RWPE1 (cell line): ENCODE data around the gene SAXO2.
A peak's percentile ranks its signal among the peaks of the same experiment; 100 is the strongest.
"Not testable (repeated sequence)": the region's sequence is repeated elsewhere in the genome, so short reads cannot be mapped to it uniquely, and the experiment has no call there.

Experiments used
- CTCF ChIA-PET: fragments of 350-600 bp; sonication (Branson Sonifier 250); formaldehyde crosslinking; extraction: SDS; loops from one replicate; lab custom pipeline; 2021; lab: Yijun Ruan, JAX
- POLR2A ChIA-PET: fragments of 400-600 bp; formaldehyde crosslinking; extraction: SDS; loops from one replicate; lab custom pipeline; 2020; ENCODE audit warnings: antibody characterized with exemption; ENCODE audit not compliant: low non-redundant PET; lab: Yijun Ruan, JAX
- DNase-seq: peaks from one replicate; pipeline ENCODE4 v3.0.0; 2012; ENCODE audit warnings: low spot score
- H3K27ac ChIP-seq: fragments of 450-650 bp; 2 replicates; pipeline ENCODE4 v1.5.1; 2017
- TF ChIP-seq, protein P1 (sequence below): fragments of 450-650 bp; conservative IDR thresholded peaks from 2 replicates; pipeline ENCODE4 v1.5.1; 2017; ENCODE audit warnings: low read depth, mild to moderate bottlenecking

SAXO2 gene

DNA sequence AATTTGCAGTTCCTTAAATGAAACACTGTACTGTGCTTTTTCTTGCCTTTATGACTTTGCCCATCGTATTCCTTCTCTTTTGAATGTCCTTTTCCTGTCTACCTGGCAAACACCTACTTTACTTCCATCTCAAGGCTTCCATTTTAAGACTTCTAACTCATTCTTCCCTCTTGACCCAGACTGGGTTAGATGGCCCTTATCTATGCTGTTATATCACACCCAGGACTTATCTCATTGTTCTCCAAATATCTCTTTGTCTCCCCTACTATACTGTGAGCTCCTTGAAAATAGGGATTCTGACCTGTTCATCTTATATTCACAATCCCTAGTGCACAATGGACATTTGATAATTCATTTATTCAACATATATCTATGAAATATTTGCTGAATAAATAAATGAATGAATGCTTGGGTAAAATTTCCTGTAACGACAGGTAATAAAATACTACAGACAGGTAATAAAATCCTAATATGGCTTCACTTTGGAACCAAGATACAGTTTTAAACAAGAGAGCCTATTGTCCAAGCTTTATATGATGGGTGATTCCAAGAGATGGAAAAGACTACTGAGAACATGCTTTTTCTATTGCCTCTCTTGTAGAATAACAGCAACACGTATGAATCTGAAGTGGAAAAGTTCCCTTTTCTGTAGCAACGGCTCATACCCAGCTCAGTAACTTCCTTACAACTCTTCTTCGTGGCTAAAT lies 22.8 kb upstream of the SAXO2 start:
- H3K27ac ChIP-seq = no peak overlapping the region
- CTCF ChIA-PET = no interaction called here
- DNase-seq = no peak
- POLR2A ChIA-PET = no interaction called here
- TF ChIP-seq, protein P1, sequence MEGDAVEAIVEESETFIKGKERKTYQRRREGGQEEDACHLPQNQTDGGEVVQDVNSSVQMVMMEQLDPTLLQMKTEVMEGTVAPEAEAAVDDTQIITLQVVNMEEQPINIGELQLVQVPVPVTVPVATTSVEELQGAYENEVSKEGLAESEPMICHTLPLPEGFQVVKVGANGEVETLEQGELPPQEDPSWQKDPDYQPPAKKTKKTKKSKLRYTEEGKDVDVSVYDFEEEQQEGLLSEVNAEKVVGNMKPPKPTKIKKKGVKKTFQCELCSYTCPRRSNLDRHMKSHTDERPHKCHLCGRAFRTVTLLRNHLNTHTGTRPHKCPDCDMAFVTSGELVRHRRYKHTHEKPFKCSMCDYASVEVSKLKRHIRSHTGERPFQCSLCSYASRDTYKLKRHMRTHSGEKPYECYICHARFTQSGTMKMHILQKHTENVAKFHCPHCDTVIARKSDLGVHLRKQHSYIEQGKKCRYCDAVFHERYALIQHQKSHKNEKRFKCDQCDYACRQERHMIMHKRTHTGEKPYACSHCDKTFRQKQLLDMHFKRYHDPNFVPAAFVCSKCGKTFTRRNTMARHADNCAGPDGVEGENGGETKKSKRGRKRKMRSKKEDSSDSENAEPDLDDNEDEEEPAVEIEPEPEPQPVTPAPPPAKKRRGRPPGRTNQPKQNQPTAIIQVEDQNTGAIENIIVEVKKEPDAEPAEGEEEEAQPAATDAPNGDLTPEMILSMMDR = no peak

DNA sequence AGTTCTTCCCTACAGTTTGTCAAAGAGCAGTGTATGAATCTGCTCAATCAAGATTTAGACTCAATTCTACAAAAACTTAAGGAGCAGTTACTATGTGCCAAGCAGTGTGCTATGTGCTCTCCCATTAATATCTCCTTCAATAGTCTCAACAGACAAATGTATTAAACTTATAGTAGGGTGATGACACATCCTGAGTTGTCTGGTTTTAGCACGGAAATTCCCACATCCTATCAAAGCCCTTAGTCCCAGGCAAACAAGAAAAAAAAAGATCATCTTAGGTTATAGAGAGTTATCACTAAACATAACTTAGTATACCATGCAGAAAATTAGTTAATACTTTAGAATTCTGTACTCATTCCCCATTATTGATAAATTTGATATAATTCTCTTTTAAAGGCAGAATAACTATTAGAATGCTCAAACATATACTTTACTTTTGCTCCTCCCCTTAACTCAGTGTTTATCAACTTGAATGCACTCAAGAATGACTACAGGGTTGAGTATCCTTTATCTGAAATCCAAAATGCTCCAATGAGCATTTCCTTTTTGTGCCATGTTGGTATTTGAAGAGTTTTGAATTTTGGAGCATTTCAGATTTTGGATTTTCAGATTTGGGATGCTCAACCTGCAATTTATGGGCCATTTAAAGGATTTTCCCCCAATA lies 20.6 kb upstream of the SAXO2 start:
- CTCF ChIA-PET, POLR2A ChIA-PET, H3K27ac ChIP-seq: not testable (repeated sequence)
- peak; percentile 12 for DNase-seq

DNA sequence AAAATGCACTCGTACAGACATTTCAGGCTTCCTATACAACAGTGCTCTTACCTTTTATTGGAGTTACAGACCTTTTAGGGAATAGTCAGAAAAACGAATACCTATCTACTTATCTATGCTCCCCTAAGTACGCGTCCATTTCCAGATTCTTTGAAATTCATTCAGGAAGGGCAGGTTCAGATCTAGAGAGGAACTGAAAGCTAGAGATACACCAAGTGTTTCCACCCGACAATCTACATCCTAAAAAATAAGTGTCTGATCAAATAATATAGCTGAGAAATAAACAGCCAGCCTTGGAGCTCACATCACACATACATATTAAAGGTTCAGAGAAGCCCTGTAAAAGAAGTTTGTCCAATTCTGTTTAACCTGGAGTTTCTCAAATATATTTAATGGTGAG lies 19.0 kb upstream of the SAXO2 start:
- DNase-seq, H3K27ac ChIP-seq, CTCF ChIA-PET, POLR2A ChIA-PET: not testable (repeated sequence)

DNA sequence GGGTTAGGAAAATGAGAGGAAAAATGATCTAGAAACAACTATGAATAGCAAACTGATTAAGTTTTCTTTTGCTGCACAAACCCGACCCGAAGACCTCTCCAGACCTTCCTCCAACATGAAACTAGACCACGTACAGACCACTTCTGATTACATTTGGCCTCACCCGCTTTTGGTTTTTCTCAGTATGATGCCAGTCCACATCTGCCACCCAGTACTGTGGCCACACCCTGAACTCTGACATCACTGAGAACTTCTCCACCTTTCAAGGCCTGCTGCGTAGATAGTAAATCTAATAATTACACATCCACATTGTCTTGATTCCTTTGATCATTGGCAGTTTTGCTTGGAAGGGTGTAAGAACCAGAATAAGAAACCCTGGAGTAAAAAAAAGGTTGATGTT lies 16.7 kb upstream of the SAXO2 start:
- POLR2A ChIA-PET, H3K27ac ChIP-seq, DNase-seq: not testable (repeated sequence)
- CTCF ChIA-PET = interaction anchor here (0.6 kb wide), 1 partner anchor 9 kb away, joined by 4 read pairs; no protein-coding TSS in a partner anchor

DNA sequence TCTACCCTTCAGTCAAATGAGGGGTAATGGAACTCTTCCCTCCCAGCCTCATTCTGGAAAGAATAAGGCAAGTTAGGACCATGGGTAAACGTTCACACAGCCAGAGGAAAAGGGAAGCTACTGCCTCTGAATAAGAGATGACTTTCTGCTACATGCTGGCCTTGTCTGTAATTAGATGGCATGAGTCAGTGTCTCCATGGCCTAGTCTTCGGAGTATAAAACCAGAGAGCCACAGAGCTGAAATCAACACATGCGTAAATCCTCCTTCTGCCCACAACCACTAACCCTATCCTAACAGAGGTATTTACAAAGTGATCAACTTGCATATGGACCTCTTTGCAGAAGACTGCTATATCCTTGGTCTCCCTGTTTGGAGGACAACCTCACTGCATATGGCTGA lies 14.4 kb upstream of the SAXO2 start:
- POLR2A ChIA-PET = not testable (repeated sequence)

DNA sequence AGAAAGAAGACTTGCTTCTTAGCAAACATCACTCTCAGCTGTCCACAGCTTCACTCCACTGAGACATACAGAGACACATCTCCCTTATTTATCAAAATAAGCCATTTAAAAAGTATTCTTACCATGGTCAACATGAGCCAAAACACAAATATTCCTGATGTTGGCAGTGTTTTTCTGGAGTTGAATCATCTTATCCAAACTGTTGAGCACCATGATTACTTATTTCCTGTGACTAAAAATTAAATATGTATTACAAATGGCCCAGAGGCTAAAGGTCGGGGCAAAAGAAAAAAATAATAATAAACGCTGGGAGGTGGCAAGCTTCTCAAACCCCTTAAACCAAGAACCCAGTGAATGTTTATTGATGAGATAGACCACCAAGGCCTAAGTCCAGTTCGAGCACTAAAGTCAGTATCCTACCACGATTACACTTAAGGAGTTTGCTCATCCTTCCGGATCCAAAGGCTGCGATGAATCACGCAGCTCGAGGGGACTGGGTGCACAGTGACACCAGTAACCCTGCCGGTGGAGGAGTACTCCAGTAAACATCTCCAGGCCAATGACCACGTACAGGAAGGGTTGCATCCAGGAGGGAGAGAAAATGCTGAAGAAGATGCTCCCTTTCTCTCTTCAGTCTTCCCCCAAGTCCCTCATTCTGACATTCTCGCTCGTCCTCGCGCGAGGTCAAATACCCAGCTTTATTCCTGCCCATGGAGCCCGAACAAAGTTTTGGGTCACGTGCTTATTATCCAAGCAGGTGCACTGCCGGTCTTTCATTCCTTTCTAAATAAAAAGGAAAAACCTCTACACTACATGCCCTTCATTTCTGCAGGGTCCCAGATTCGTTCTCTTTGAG lies 824 bp upstream of the SAXO2 start:
- POLR2A ChIA-PET, CTCF ChIA-PET: not testable (repeated sequence)
- peak overlapping the region; percentile 90 for H3K27ac ChIP-seq
- DNase-seq = peak; percentile 70

More for the DNA sequence above, 14.4 kb upstream of the SAXO2 start:
- CTCF ChIA-PET, DNase-seq, H3K27ac ChIP-seq: not testable (repeated sequence)

DNA sequence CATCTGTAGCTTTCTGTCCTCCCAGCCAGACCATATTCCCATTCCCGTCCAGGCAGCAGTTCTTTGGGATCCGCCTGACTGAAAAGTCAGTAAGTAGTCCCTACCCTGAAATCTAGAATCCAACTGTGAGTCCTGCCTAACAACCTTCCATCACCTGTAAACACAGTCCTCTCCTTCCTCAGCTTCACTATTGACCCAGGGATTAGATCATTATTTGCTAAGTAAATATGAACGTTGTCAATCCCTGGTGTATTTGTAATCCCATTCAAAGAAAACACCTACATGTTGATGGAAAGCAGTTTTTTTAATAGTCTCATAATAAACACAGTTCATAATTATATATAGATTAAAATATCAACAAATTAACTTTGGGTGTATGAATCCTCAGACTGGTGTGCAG lies 732 bp downstream of the SAXO2 start:
- ChIA-PET CTCF (no interaction called here), POLR2A (no interaction called here)
- TF ChIP-seq, protein P1 = no peak
- H3K27ac ChIP-seq = peak overlapping the region; percentile 90
- DNase-seq = peak; percentile 23

DNA sequence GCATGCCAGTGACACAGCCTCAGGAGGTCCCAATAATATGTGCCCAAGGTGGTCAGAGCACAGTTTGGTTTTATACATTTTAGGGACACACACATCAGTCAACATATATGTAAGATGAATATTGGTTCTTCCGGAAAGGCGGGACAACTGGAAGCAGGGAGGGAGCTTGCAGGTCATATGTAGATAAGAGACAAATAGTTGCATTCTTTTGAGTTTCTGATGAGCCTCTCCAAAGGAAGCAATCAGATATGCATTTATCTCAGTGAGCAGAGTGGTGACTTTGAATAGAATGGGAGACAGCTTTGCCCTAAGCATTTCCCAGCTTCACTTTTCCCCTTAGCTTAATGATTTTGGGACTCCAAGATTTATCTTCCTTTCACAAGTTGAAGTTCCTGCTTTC lies 4.5 kb downstream of the SAXO2 start:
- H3K27ac ChIP-seq, POLR2A ChIA-PET, DNase-seq: not testable (repeated sequence)
- CTCF ChIA-PET = interaction anchor here (0.7 kb wide), 1 partner anchor 609 kb away, joined by 3 read pairs; no protein-coding TSS in a partner anchor

DNA sequence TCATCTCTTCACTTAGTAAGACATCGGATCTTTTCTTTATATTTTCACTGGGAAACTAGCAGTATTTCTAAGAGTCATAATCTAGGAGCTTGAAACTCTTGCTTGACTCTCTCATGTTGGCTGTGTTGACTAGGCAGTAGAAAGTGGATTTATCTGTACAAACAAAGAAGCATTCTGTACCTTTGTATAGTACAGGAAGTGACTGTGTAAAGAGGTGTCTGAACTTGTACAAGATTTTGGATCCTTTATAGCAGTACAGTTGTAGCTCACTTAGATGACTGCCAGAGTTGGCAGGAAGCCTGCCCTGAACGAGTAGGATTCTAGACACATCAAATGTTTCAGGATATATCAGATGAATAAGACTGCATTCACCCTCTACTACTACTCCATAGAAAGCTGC lies 5.8 kb downstream of the SAXO2 start:
- CTCF ChIA-PET = interaction anchor here (0.6 kb wide), 1 partner anchor 297 kb away, joined by 3 read pairs; no protein-coding TSS in a partner anchor
- H3K27ac ChIP-seq, POLR2A ChIA-PET: not testable (repeated sequence)
- DNase-seq = peak; percentile 59

DNA sequence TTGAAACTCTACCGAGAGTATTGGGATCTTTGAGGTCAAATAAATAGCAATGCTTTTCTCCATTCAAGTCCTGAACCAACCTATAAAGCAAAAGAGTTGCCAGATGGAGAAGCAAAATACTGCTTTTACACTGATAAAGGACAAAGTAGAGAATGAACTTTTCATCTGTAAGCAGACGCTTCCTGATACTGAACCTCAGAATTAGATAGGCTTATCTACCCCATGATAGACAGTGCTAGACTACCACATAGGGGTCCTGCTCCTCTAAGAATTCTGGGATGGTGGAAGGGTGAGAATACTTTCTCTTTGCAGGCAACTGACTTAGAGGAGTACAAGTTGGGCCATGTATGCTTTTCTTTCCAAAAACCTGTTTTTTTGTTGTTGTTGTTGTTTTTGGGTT lies 9.5 kb downstream of the SAXO2 start:
- H3K27ac ChIP-seq = no peak overlapping the region
- POLR2A ChIA-PET = no interaction called here
- TF ChIP-seq, protein P1 = no peak
- DNase-seq = no peak
- CTCF ChIA-PET = no interaction called here
